Activated CD4-positive, alpha-beta memory T cell treated with anti-CD3 and anti-CD28 coated beads for 36 hours (primary cell): ENCODE measurements around the gene NTSR2. TPM values are rescaled to one million over a fixed set of nuclear protein-coding genes. Genes with fewer than 3 reads are reported as not detected.

Experiments used
- CTCF ChIA-PET: fragments of 350-600 bp; sonication (Branson Sonifier 250); formaldehyde crosslinking; loops from one replicate; lab custom pipeline; 2021; ENCODE audit warnings: antibody characterized with exemption, inconsistent platforms; lab: Charles Lee
- POLR2A ChIA-PET: fragments of 350-600 bp; sonication (Branson Sonifier 250); formaldehyde crosslinking; loops from one replicate; lab custom pipeline; 2021; ENCODE audit warnings: antibody characterized with exemption; lab: Charles Lee
- DNase-seq: peaks from one replicate; pipeline ENCODE4 v3.0.0-alpha.2; 2020
- H3K27ac Mint-ChIP-seq: one replicate; pipeline ENCODE4 v1.8.0; 2021; ENCODE audit warnings: mixed read lengths
- H3K27me3 Mint-ChIP-seq: one replicate; pipeline ENCODE4 v1.8.0; 2021; ENCODE audit warnings: mixed read lengths
- H3K36me3 Mint-ChIP-seq: one replicate; pipeline ENCODE4 v1.8.0; 2021; ENCODE audit warnings: mixed read lengths
- H3K4me1 Mint-ChIP-seq: one replicate; pipeline ENCODE4 v1.8.0; 2021; ENCODE audit warnings: low read depth, mixed read lengths
- H3K4me3 Mint-ChIP-seq: one replicate; pipeline ENCODE4 v1.8.0; 2021; ENCODE audit warnings: mild to moderate bottlenecking, mixed read lengths
- H3K9me3 Mint-ChIP-seq: one replicate; pipeline ENCODE4 v1.8.0; 2021; ENCODE audit warnings: mixed read lengths
- intact Hi-C: fragments of 100-400 bp; cut with micrococcal nuclease; formaldehyde crosslinking; loops from one replicate; pipeline ENCODE4 v1.15.1; 2023
- total RNA-seq, 2 experiments: library from RNA; stranded (reverse); gene quantifications; one replicate each; pipeline ENCODE4 v1.2.3, GENCODE V29; 2021

The NTSR2 gene
- total RNA-seq, 2 experiments from 2014 or later: not detected

- no peak overlapping the region for H3K27ac Mint-ChIP-seq
- POLR2A ChIA-PET: no interaction called here
- H3K9me3 Mint-ChIP-seq: peaks cover 6% of the 10 kb centered on the region
- CTCF ChIA-PET: no interaction called here
- H3K36me3 Mint-ChIP-seq: no peaks in the 10 kb centered on the region
- no peak for DNase-seq
- H3K4me1 Mint-ChIP-seq: no peaks in the 10 kb centered on the region
- H3K27me3 Mint-ChIP-seq: peaks cover 6% of the 10 kb centered on the region
- intact Hi-C loops: no loop called here
- no peak overlapping the region for H3K4me3 Mint-ChIP-seq
Measured at GRCh38 chr2:11628675-11629074, 41.3 kb downstream of the NTSR2 start.

- Mint-ChIP-seq H3K36me3 (no peaks in the 10 kb centered on the region), H3K27ac (no peak overlapping the region), H3K4me3 (no peak overlapping the region), H3K27me3 (peaks cover 6% of the 10 kb centered on the region), H3K9me3 (peaks cover 6% of the 10 kb centered on the region), H3K4me1 (no peaks in the 10 kb centered on the region)
- ChIA-PET POLR2A (no interaction called here), CTCF (interaction anchor here (0.7 kb wide), 1 partner anchor 59 kb away, joined by 3 read pairs; no protein-coding TSS in a partner anchor)
- intact Hi-C loops: no loop called here
- no peak for DNase-seq
Measured at GRCh38 chr2:11625671-11626070, 44.3 kb downstream of the NTSR2 start.

- no peak for DNase-seq
- peaks cover 6% of the 10 kb centered on the region for H3K9me3 Mint-ChIP-seq
- POLR2A ChIA-PET: no interaction called here
- intact Hi-C loops: no loop called here
- no peak overlapping the region for H3K27ac Mint-ChIP-seq
- peaks cover 4% of the 10 kb centered on the region for H3K27me3 Mint-ChIP-seq
- CTCF ChIA-PET: interaction anchor here (0.6 to 0.7 kb wide), 2 partner anchors 57 to 1166 kb away, joined by 3 read pairs; no protein-coding TSS in a partner anchor
- H3K4me3 Mint-ChIP-seq: no peak overlapping the region
- H3K36me3 Mint-ChIP-seq: no peaks in the 10 kb centered on the region
- no peaks in the 10 kb centered on the region for H3K4me1 Mint-ChIP-seq
Measured at GRCh38 chr2:11624893-11625292, 45.1 kb downstream of the NTSR2 start.

GRCh38 chr2:11622611-11623010 lies 47.4 kb downstream of the NTSR2 start:
- intact Hi-C loops: no loop called here
- POLR2A ChIA-PET: no interaction called here
- no peak overlapping the region for H3K27ac Mint-ChIP-seq

GRCh38 chr2:11621410-11621809 lies 48.6 kb downstream of the NTSR2 start:
- H3K9me3 Mint-ChIP-seq: peaks cover 3% of the 10 kb centered on the region
- POLR2A ChIA-PET: no interaction called here
- H3K4me3 Mint-ChIP-seq: no peak overlapping the region
- H3K27ac Mint-ChIP-seq: no peak overlapping the region
- no peaks in the 10 kb centered on the region for H3K4me1 Mint-ChIP-seq
- no peak for DNase-seq
- CTCF ChIA-PET: no interaction called here
- intact Hi-C loops: no loop called here
- H3K27me3 Mint-ChIP-seq: peaks cover 1% of the 10 kb centered on the region
- no peaks in the 10 kb centered on the region for H3K36me3 Mint-ChIP-seq

More at GRCh38 chr2:11622611-11623010, 47.4 kb downstream of the NTSR2 start:
- Mint-ChIP-seq H3K36me3 (no peaks in the 10 kb centered on the region), H3K4me1 (no peaks in the 10 kb centered on the region), H3K27me3 (peaks cover 1% of the 10 kb centered on the region), H3K9me3 (peaks cover 6% of the 10 kb centered on the region), H3K4me3 (no peak overlapping the region)
- CTCF ChIA-PET: no interaction called here
- no peak for DNase-seq

- H3K9me3 Mint-ChIP-seq: no peaks in the 10 kb centered on the region
- H3K27ac Mint-ChIP-seq: no peak overlapping the region
- no peaks in the 10 kb centered on the region for H3K27me3 Mint-ChIP-seq
- no peaks in the 10 kb centered on the region for H3K36me3 Mint-ChIP-seq
- intact Hi-C loops: no loop called here
- no peak for DNase-seq
- no peaks in the 10 kb centered on the region for H3K4me1 Mint-ChIP-seq
- no peak overlapping the region for H3K4me3 Mint-ChIP-seq
- ChIA-PET CTCF (no interaction called here), POLR2A (no interaction called here)
Measured at GRCh38 chr2:11618708-11619062, 51.3 kb downstream of the NTSR2 start.

- CTCF ChIA-PET: no interaction called here
- Mint-ChIP-seq H3K27ac (no peak overlapping the region), H3K36me3 (no peaks in the 10 kb centered on the region), H3K4me1 (no peaks in the 10 kb centered on the region), H3K27me3 (no peaks in the 10 kb centered on the region), H3K4me3 (no peak overlapping the region), H3K9me3 (no peaks in the 10 kb centered on the region)
- DNase-seq: no peak
- POLR2A ChIA-PET: no interaction called here
- intact Hi-C loops: no loop called here
Measured at GRCh38 chr2:11617984-11618707, 51.8 kb downstream of the NTSR2 start.

- H3K9me3 Mint-ChIP-seq: no peaks in the 10 kb centered on the region
- no peaks in the 10 kb centered on the region for H3K27me3 Mint-ChIP-seq
- H3K27ac Mint-ChIP-seq: no peak overlapping the region
- ChIA-PET POLR2A (no interaction called here), CTCF (no interaction called here)
- no peaks in the 10 kb centered on the region for H3K4me1 Mint-ChIP-seq
- no peak overlapping the region for H3K4me3 Mint-ChIP-seq
- no peaks in the 10 kb centered on the region for H3K36me3 Mint-ChIP-seq
- intact Hi-C loops: no loop called here
- DNase-seq: no peak
Measured at GRCh38 chr2:11617527-11617926, 52.5 kb downstream of the NTSR2 start.

GRCh38 chr2:11616851-11617415 lies 53.1 kb downstream of the NTSR2 start:
- no peaks in the 10 kb centered on the region for H3K27me3 Mint-ChIP-seq
- H3K4me1 Mint-ChIP-seq: no peaks in the 10 kb centered on the region
- intact Hi-C loops: no loop called here
- no peak overlapping the region for H3K4me3 Mint-ChIP-seq
- ChIA-PET CTCF (no interaction called here), POLR2A (no interaction called here)
- no peaks in the 10 kb centered on the region for H3K9me3 Mint-ChIP-seq
- H3K27ac Mint-ChIP-seq: no peak overlapping the region
- H3K36me3 Mint-ChIP-seq: no peaks in the 10 kb centered on the region
- no peak for DNase-seq

GRCh38 chr2:11616097-11616687 lies 53.8 kb downstream of the NTSR2 start:
- Mint-ChIP-seq H3K9me3 (no peaks in the 10 kb centered on the region), H3K27me3 (no peaks in the 10 kb centered on the region), H3K36me3 (no peaks in the 10 kb centered on the region), H3K4me1 (no peaks in the 10 kb centered on the region), H3K4me3 (no peak overlapping the region), H3K27ac (no peak overlapping the region)
- ChIA-PET POLR2A (no interaction called here), CTCF (no interaction called here)
- DNase-seq: no peak
- intact Hi-C loops: no loop called here

GRCh38 chr2:11615209-11615608 lies 54.8 kb downstream of the NTSR2 start:
- no peaks in the 10 kb centered on the region for H3K4me1 Mint-ChIP-seq
- ChIA-PET CTCF (no interaction called here), POLR2A (no interaction called here)
- no peak overlapping the region for H3K27ac Mint-ChIP-seq
- no peaks in the 10 kb centered on the region for H3K36me3 Mint-ChIP-seq
- no peaks in the 10 kb centered on the region for H3K27me3 Mint-ChIP-seq
- intact Hi-C loops: no loop called here
- DNase-seq: no peak
- H3K4me3 Mint-ChIP-seq: no peak overlapping the region
- H3K9me3 Mint-ChIP-seq: no peaks in the 10 kb centered on the region

- H3K4me3 Mint-ChIP-seq: no peak overlapping the region
- intact Hi-C loops: no loop called here
- CTCF ChIA-PET: no interaction called here
Measured at GRCh38 chr2:11613297-11613696, 56.7 kb downstream of the NTSR2 start.

More at GRCh38 chr2:11613297-11613696, 56.7 kb downstream of the NTSR2 start:
- Mint-ChIP-seq H3K9me3 (no peaks in the 10 kb centered on the region), H3K27me3 (no peaks in the 10 kb centered on the region), H3K4me1 (no peaks in the 10 kb centered on the region), H3K36me3 (no peaks in the 10 kb centered on the region), H3K27ac (no peak overlapping the region)
- POLR2A ChIA-PET: no interaction called here
- no peak for DNase-seq
